ENCODE data around the gene LRRC71.

LRRC71 gene

GRCh38 chr1:156893048-156893953, 27.1 kb upstream of the LRRC71 start, which contains the start of gene PEAR1:
Gene PEAR1, plus strand, starts transcription at chr1:156893718. Its CDS starts 10,209 bp downstream, at chr1:156903927.
- WGBS (ENCODE audit: extremely low coverage, insufficient coverage, low lambda C conversion rate) = no CpG with 5 or more reads among the region's 60 CpGs
- Histone ChIP-seq H4K8ac (ENCODE audit: low read depth, low read length) (peak within 1 kb of the TSS; percentile 58), H3K36me3 (ENCODE audit: control insufficient read depth, insufficient read depth, low read length) (no peaks in the 10 kb centered on the region), H2BK15ac (replicated peaks; ENCODE audit: low read depth) (no peak within 1 kb of the TSS), H4K5ac (ENCODE audit: low read length) (no peak within 1 kb of the TSS), H3K23ac (ENCODE audit: low read length) (peak within 1 kb of the TSS; percentile 15), H3K79me2 (ENCODE audit: control insufficient read depth, insufficient read depth, low read length) (no peaks in the 10 kb centered on the region), H3K27me3 (ENCODE audit: insufficient read depth, low read length, poor library complexity) (no peaks in the 10 kb centered on the region), H3K27ac (ENCODE audit: low read depth, low read length) (no peak within 1 kb of the TSS), H3K4me2 (ENCODE audit: low read length) (peak within 1 kb of the TSS; percentile 39), H3K56ac (ENCODE audit: low read length) (peak within 1 kb of the TSS; percentile 80), H2AK5ac (ENCODE audit: low read length) (no peak within 1 kb of the TSS), H2BK120ac (ENCODE audit: low read depth, low read length) (no peak within 1 kb of the TSS), H3K4ac (ENCODE audit: low read depth, low read length) (peak within 1 kb of the TSS; percentile 1), H3K4me3 (ENCODE audit: low read length) (peak within 1 kb of the TSS; percentile 24), H2BK5ac (ENCODE audit: low read length) (no peak within 1 kb of the TSS), H3K4me1 (ENCODE audit: control insufficient read depth, low read depth, low read length) (no peaks in the 10 kb centered on the region), H3K18ac (ENCODE audit: low read length) (no peak within 1 kb of the TSS), H3K79me1 (ENCODE audit: low read length) (no peaks in the 10 kb centered on the region), H3K9ac (ENCODE audit: low read length) (peak within 1 kb of the TSS; percentile 57)
- peak; percentile 66 for DNase-seq

GRCh38 chr1:156894001-156894400, 26.4 kb upstream of the LRRC71 start:
- Histone ChIP-seq H3K4me3 (ENCODE audit: low read length) (no peak overlapping the region), H2AK5ac (ENCODE audit: low read length) (no peak overlapping the region), H2BK15ac (replicated peaks; ENCODE audit: low read depth) (no peak overlapping the region), H3K4ac (ENCODE audit: low read depth, low read length) (peak overlapping the region; percentile 1), H4K8ac (ENCODE audit: low read depth, low read length) (no peak overlapping the region), H2BK120ac (ENCODE audit: low read depth, low read length) (no peak overlapping the region), H3K27ac (ENCODE audit: low read depth, low read length) (no peak overlapping the region), H3K18ac (ENCODE audit: low read length) (no peak overlapping the region), H3K4me1 (ENCODE audit: control insufficient read depth, low read depth, low read length) (no peaks in the 10 kb centered on the region), H3K27me3 (ENCODE audit: insufficient read depth, low read length, poor library complexity) (no peaks in the 10 kb centered on the region), H3K56ac (ENCODE audit: low read length) (peak overlapping the region; percentile 80), H3K36me3 (ENCODE audit: control insufficient read depth, insufficient read depth, low read length) (no peaks in the 10 kb centered on the region), H3K23ac (ENCODE audit: low read length) (no peak overlapping the region), H3K79me1 (ENCODE audit: low read length) (no peaks in the 10 kb centered on the region), H3K79me2 (ENCODE audit: control insufficient read depth, insufficient read depth, low read length) (no peaks in the 10 kb centered on the region), H3K9ac (ENCODE audit: low read length) (peak overlapping the region; percentile 57), H2BK5ac (ENCODE audit: low read length) (no peak overlapping the region), H4K5ac (ENCODE audit: low read length) (no peak overlapping the region), H3K4me2 (ENCODE audit: low read length) (peak overlapping the region; percentile 39)
- no peak for DNase-seq
- no CpG with 5 or more reads among the region's 5 CpGs for WGBS (ENCODE audit: extremely low coverage, insufficient coverage, low lambda C conversion rate)

- Histone ChIP-seq H3K4ac (ENCODE audit: low read depth, low read length) (no peak overlapping the region), H3K27ac (ENCODE audit: low read depth, low read length) (no peak overlapping the region), H3K27me3 (ENCODE audit: insufficient read depth, low read length, poor library complexity) (no peaks in the 10 kb centered on the region), H3K23ac (ENCODE audit: low read length) (no peak overlapping the region), H2BK5ac (ENCODE audit: low read length) (no peak overlapping the region), H2AK5ac (ENCODE audit: low read length) (no peak overlapping the region), H2BK120ac (ENCODE audit: low read depth, low read length) (no peak overlapping the region), H3K4me1 (ENCODE audit: control insufficient read depth, low read depth, low read length) (no peaks in the 10 kb centered on the region), H3K36me3 (ENCODE audit: control insufficient read depth, insufficient read depth, low read length) (no peaks in the 10 kb centered on the region), H3K9ac (ENCODE audit: low read length) (no peak overlapping the region), H2BK15ac (replicated peaks; ENCODE audit: low read depth) (no peak overlapping the region), H3K79me2 (ENCODE audit: control insufficient read depth, insufficient read depth, low read length) (no peaks in the 10 kb centered on the region), H3K79me1 (ENCODE audit: low read length) (no peaks in the 10 kb centered on the region), H3K4me3 (ENCODE audit: low read length) (no peak overlapping the region), H4K8ac (ENCODE audit: low read depth, low read length) (no peak overlapping the region), H3K56ac (ENCODE audit: low read length) (no peak overlapping the region), H3K18ac (ENCODE audit: low read length) (no peak overlapping the region), H4K5ac (ENCODE audit: low read length) (no peak overlapping the region), H3K4me2 (ENCODE audit: low read length) (no peak overlapping the region)
- WGBS (ENCODE audit: extremely low coverage, insufficient coverage, low lambda C conversion rate) = no CpG with 5 or more reads among the region's 12 CpGs
- no peak for DNase-seq
Observed at GRCh38 chr1:156894711-156895454, 25.5 kb upstream of the LRRC71 start.

- Histone ChIP-seq H2BK15ac (replicated peaks; ENCODE audit: low read depth) (no peak overlapping the region), H3K27ac (ENCODE audit: low read depth, low read length) (no peak overlapping the region), H3K4me2 (ENCODE audit: low read length) (no peak overlapping the region), H4K5ac (ENCODE audit: low read length) (no peak overlapping the region), H2BK120ac (ENCODE audit: low read depth, low read length) (no peak overlapping the region), H3K79me2 (ENCODE audit: control insufficient read depth, insufficient read depth, low read length) (no peaks in the 10 kb centered on the region), H3K23ac (ENCODE audit: low read length) (no peak overlapping the region), H3K4ac (ENCODE audit: low read depth, low read length) (no peak overlapping the region), H3K27me3 (ENCODE audit: insufficient read depth, low read length, poor library complexity) (no peaks in the 10 kb centered on the region), H4K8ac (ENCODE audit: low read depth, low read length) (no peak overlapping the region), H3K56ac (ENCODE audit: low read length) (no peak overlapping the region), H3K18ac (ENCODE audit: low read length) (no peak overlapping the region), H3K79me1 (ENCODE audit: low read length) (no peaks in the 10 kb centered on the region), H3K4me1 (ENCODE audit: control insufficient read depth, low read depth, low read length) (no peaks in the 10 kb centered on the region), H2AK5ac (ENCODE audit: low read length) (no peak overlapping the region), H3K36me3 (ENCODE audit: control insufficient read depth, insufficient read depth, low read length) (no peaks in the 10 kb centered on the region), H2BK5ac (ENCODE audit: low read length) (no peak overlapping the region), H3K9ac (ENCODE audit: low read length) (no peak overlapping the region), H3K4me3 (ENCODE audit: low read length) (no peak overlapping the region)
- no CpG with 5 or more reads among the region's 4 CpGs for WGBS (ENCODE audit: extremely low coverage, insufficient coverage, low lambda C conversion rate)
- DNase-seq = no peak
Observed at GRCh38 chr1:156895455-156895812, 25.0 kb upstream of the LRRC71 start.

GRCh38 chr1:156895927-156896326, 24.5 kb upstream of the LRRC71 start:
- H2BK120ac ChIP-seq (ENCODE audit: low read depth, low read length) = no peak overlapping the region
- no peak overlapping the region for H3K18ac ChIP-seq (ENCODE audit: low read length)
- DNase-seq = no peak
- H3K79me2 ChIP-seq (ENCODE audit: control insufficient read depth, insufficient read depth, low read length) = no peaks in the 10 kb centered on the region
- no peak overlapping the region for H3K23ac ChIP-seq (ENCODE audit: low read length)
- no peak overlapping the region for H4K5ac ChIP-seq (ENCODE audit: low read length)
- no peaks in the 10 kb centered on the region for H3K36me3 ChIP-seq (ENCODE audit: control insufficient read depth, insufficient read depth, low read length)
- H3K4ac ChIP-seq (ENCODE audit: low read depth, low read length) = no peak overlapping the region
- H3K4me3 ChIP-seq (ENCODE audit: low read length) = no peak overlapping the region
- no peaks in the 10 kb centered on the region for H3K4me1 ChIP-seq (ENCODE audit: control insufficient read depth, low read depth, low read length)
- H3K9ac ChIP-seq (ENCODE audit: low read length) = no peak overlapping the region
- no peak overlapping the region for H3K56ac ChIP-seq (ENCODE audit: low read length)
- H3K4me2 ChIP-seq (ENCODE audit: low read length) = no peak overlapping the region
- H3K27ac ChIP-seq (ENCODE audit: low read depth, low read length) = no peak overlapping the region
- no peaks in the 10 kb centered on the region for H3K79me1 ChIP-seq (ENCODE audit: low read length)
- H2BK15ac ChIP-seq (replicated peaks; ENCODE audit: low read depth) = no peak overlapping the region
- no peak overlapping the region for H2AK5ac ChIP-seq (ENCODE audit: low read length)
- no peaks in the 10 kb centered on the region for H3K27me3 ChIP-seq (ENCODE audit: insufficient read depth, low read length, poor library complexity)
- no peak overlapping the region for H4K8ac ChIP-seq (ENCODE audit: low read depth, low read length)
- WGBS (ENCODE audit: extremely low coverage, insufficient coverage, low lambda C conversion rate) = no CpG with 5 or more reads among the region's 6 CpGs
- no peak overlapping the region for H2BK5ac ChIP-seq (ENCODE audit: low read length)

Data from mesendoderm (in vitro differentiated cells).